ENCODE data around the gene DPY30.
A peak's percentile ranks its signal among the peaks of the same experiment; 100 is the strongest.
"Not testable (repeated sequence)": the region's sequence is repeated elsewhere in the genome, so short reads cannot be mapped to it uniquely, and the experiment has no call there.

The DPY30 gene

GRCh38 chr2:32039447-32040219 lies at the start of gene DPY30:
TSS of gene DPY30 (minus strand) at chr2:32039805. CDS start at chr2:32039456, 349 bp downstream.
- DNase-seq (ENCODE audit: low spot score) = peak; percentile 96

- no peak for DNase-seq (ENCODE audit: low spot score)
Measured at GRCh38 chr2:32074134-32074506, 34.5 kb upstream of the DPY30 start.

DNA sequence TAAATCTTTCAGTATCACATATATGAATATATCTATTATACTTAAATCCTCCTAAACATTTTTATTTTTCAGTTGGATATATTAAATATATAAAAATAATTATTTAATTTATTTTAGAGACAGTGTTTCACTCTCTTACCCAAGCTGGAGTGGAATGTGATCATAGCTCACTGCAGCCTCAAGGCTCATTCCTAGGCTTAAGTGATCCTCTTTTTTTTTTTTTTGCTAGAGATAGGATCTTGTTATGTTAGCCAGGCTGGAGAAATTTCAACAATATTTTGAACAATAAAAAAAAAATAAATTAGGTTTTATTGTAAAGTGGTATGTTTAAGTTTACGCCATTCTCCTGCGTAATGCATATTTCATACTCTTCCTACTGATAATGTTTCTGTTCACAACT lies 27.9 kb upstream of the DPY30 start:
- DNase-seq (ENCODE audit: low spot score) = no peak

- DNase-seq (ENCODE audit: low spot score) = no peak
Measured at GRCh38 chr2:32064713-32065112, 25.1 kb upstream of the DPY30 start.

DNA sequence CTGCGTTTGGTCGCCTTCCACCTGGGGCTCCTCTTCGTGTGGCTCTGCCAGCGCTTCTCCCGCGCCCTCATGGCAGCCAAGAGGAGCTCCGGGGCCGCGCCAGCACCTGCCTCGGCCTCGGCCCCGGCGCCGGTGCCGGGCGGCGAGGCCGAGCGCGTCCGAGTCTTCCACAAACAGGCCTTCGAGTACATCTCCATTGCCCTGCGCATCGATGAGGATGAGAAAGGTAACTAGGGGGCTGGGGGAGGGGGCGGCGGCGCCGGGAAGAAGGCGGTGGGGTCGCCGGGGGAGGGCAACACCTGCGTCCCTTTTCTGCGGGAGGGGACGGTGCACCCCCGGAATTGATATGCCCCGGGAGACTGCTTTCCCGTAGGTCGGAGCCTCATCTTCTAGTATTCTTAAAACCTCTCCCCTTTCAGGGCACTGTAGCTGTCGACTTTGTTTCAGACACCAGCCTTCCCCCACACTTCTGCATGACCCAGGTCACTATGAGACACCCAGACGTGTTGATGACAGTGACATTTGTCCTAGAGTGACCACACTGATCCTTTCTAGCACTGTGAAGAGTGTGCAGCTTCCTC lies 24.5 kb upstream of the DPY30 start:
- DNase-seq (ENCODE audit: low spot score) = peak; percentile 42

DNA sequence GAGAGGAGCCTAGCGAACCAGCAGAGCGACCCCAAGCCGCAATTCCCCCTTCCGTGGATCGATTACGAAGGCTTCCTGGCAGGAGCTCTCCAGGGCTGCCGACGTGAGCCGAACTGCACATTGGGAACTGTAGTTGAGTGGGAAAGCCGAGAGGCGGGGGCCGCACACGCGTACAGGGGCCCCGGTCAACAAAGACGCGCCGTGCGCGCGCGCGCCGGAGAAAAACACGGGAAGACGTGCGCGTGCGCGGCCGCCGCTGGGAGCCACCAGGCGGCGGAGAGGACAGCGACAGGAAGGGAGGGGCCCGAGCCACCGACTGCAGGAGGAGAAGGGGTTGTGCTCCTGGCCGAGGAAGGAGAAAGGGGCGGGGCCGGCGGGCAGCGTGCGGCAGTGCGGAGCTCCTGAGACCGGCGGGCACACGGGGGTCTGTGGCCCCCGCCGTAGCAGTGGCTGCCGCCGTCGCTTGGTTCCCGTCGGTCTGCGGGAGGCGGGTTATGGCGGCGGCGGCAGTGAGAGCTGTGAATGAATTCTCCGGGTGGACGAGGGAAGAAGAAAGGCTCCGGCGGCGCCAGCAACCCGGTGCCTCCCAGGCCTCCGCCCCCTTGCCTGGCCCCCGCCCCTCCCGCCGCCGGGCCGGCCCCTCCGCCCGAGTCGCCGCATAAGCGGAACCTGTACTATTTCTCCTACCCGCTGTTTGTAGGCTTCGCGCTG lies 23.9 kb upstream of the DPY30 start, which contains the start of gene SPAST:
Gene SPAST, plus strand, starts transcription at position 247 of the 711 bp plus-strand sequence. Its CDS starts 276 bp downstream, at position 523.
- peak; percentile 98 for DNase-seq (ENCODE audit: low spot score)

DNA sequence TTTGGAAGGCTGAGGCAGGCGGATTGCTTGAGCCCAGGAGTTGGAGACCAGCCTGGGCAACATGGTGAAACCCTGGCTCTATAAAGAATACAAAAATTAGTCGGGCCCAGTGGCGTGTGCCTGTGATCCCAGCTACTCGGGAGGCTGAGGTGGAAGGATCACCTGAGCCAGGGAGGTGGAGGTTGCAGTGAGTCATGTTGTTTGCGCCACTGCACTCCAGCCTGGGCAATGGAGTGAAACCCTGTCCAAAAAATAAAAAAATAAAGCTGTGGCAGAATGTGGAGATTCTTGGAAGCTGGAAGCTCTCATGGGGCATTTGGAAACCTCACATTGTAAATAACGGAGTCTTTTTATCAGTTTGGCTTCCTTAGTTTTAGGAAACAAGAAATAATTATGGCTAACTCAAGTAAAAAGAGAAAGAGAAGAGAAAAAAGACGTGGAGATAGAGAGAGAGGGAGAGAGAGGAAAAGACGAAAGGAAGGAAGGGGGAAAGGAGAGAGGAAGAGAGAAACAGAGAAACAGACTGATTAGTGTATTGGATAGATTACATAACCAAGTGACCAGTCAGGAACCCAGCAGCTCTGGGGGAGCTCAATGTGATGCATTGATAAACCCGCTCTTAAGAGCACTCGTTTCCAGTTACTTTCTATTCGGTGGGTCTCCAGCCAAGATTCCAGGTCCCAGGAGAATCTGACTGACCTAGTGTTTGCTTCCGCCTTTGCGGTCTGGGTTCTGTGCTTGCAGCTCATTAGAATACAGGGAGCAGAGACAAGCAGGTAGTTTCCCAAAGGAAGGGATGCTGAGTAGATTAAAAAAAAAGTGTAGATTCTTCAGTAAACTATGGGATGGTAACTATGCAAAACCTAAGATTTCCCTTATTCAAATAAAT lies 22.6 kb upstream of the DPY30 start:
- DNase-seq (ENCODE audit: low spot score) = peak; percentile 73

- no peak for DNase-seq (ENCODE audit: low spot score)
Measured at GRCh38 chr2:32061430-32061829, 21.8 kb upstream of the DPY30 start.

DNA sequence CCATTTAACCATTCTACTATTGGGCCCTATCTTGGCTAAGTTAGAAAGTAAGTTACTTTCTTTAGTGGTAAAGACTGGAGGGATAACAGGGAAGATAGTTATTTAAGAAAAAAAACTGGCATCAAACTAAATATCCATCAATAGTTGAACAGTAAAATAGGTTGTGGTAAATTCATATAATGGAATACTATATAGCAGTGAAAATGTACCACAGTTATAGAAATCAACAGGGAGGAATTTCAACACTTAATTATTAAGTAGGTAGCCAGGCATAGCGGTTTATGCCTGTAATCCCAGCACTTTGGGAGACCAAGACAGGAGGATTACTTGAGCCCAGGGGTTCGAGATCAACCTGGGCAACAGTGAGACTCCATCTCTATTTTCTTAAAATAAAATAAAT lies 20.7 kb upstream of the DPY30 start:
- no peak for DNase-seq (ENCODE audit: low spot score)

DNA sequence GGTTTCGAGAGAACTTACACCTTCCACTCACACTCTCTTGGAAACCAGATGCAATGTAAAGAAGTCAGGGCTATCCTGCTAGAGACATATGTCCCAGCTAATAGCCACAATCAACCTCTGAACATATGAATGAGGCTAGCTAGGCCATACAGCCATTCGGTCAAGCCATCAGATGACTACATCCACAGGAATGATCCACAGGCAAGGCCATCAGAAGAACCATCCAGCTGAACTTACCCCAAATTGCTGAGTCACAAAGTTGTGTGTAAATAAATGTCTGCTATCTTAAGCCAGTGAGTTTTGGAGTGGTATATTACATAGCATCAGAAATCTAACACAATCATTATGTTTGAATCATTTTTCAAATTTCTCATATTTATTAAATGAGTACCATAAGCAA lies 18.5 kb upstream of the DPY30 start:
- no peak for DNase-seq (ENCODE audit: low spot score)

DNA sequence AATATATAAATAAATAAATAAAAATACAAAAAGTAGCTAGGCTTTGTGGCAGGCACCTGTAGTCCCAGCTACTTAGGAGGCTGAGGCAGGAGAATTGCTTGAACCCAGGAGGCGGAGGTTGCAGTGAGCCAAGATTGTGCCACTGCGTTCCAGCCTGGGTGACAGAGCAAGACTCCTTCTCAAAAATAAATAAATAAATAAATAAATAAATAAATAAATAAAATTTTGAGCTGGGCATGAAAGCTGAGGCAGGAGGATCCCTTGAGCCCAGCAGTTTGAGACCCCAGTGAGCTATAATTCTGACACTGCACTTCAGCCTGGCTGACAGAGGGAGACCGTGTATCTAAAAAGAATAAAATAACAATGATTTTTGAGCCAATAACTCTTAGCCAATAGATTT lies 15.0 kb upstream of the DPY30 start:
- not testable (repeated sequence) for DNase-seq (ENCODE audit: low spot score)

- no peak for DNase-seq (ENCODE audit: low spot score)
Measured at GRCh38 chr2:32051836-32052439, 12.3 kb upstream of the DPY30 start.

- DNase-seq (ENCODE audit: low spot score) = no peak
Measured at GRCh38 chr2:32043561-32043960, 4.0 kb upstream of the DPY30 start.

DNA sequence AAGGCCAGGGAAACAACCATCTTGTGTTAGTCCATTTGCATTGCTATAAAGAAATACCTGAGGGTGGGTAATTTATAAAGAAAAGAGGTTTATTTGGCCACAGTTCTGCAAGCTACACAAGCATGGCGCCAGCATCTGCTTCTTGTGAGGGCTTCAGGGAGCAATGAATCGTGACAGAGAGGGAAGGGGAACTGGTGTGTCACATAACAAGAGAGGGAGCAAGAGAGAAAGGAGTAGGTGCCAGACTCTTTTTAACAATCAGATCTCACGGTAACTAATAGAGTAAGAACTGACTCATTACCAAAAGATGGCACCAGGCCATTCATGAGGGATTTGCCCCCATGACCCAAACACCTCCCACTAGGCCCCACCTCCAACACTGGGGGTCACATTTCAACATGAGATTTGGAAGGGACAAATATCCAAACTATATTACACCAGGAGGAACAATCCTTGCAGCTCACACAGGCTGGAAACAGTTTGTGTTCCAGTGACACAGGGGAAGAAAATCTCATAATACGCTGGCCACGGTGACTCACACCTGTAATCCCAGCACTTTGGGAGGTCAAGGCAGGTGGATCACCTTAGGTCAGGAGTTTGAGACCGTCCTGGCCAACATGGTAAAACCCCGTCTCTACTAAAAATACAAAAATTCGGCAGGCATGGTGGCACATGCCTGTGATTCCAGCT lies 5.3 kb downstream of the DPY30 start:
- not testable (repeated sequence) for DNase-seq (ENCODE audit: low spot score)

GRCh38 chr2:32018789-32019482 lies 20.7 kb downstream of the DPY30 start:
- DNase-seq (ENCODE audit: low spot score) = not testable (repeated sequence)

DNA sequence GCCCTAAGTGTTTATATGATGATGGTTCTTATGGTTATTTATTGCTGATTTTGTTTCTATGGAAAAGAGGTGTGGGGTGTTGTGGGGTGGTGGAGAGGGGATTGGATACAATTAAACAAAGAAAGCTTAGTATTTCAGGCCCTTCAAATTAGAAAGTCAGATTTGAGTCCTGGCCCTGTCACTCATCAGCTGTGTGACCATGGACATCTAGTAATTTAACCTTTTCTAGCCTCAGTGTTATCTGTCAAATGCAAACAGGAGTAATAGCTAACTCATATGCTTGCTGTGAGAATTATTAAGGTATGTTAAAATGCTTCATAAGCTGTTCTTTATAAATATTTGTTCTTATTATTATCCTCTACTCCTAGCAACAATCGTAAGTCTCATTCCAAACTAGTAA lies 26.7 kb downstream of the DPY30 start:
- DNase-seq (ENCODE audit: low spot score) = no peak

DNA sequence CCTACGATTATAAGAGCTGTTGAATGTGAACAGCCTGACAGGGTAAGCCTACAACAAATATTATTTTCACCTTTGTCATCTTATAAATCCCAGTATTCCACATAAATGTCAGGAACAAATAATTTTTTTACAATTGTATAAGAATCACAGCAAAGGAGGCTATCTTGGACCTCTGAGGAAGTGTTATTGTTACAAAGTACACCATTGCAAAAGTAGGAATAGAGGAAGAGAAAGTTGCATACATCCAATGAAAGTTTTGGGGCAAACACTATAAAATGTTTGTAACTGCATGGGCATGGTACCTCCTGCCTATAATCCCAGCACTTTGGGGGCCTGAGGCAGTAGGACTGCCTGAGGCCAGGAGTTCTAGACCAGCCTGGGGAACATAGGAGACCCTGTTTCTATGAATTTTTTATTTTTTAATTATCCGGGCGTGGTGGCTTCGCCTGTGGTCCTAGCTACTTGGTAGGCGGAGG lies 28.1 kb downstream of the DPY30 start:
- DNase-seq (ENCODE audit: low spot score) = no peak

DNA sequence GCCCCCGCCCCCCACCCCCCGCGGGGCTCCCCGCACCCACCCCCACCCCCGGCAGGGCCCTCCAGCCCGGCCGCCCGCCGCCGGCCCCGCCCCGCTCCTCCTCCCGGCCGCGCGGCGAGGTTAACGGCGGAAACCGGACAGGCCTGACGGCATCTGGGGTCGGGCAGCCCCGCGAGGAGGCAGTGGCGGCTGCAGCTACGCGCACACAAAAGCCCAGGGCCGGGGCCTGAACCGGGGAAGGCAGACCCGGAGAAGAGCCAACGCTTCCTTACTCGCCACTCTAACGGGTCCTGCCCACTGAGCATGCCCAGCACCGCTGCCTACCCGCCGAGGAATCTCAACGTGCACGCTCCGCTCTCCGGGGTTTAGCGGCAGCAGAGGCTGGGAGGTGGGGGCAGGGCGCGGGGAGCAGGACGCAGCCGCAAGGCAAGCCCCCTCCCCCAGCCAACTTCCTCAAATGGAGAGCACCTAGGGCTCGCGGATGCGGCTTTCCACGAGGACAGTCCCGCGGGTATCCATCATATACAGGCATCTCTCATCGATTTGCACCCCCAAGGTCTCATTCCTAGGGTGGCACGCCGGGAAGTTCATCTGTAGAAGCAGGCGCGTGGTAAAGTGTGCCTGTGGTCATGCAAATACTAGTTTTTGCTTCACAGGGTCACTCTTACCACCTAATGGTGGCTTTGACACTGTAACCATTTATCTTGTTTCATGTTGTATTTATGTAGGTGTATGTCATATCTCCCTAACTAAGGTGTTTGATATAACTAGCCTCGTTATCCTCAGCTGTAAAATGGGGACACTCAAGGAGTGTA lies 28.7 kb downstream of the DPY30 start, which contains the start of gene MEMO1:
Gene MEMO1, minus strand, starts transcription at position 339 of the 815 bp plus-strand sequence. CDS start 761 bp downstream, outside the sequence.
- DNase-seq (ENCODE audit: low spot score) = peak; percentile 91

DNA sequence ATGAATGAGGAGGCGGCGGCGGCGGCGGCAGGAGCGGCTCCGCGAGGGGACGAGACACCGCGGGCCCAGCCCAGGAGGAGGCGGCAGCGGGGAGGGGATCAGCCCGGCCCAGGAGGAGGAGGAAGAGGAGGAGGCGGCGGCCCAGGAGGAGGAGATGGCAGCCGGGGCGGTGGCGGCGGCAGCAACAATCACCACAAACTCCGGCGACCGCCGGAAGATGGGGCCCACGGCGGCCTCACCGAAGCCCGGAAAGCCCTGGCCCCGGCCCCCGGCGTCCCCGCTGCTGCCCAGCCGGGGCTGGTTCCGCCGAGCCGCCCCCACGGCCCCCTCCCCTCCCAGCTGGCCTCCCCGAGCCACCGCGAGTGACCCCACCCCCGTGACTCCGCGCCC lies 29.3 kb downstream of the DPY30 start:
- peak; percentile 21 for DNase-seq (ENCODE audit: low spot score)
